Measurements from ENCODE around the gene RYR2.

DNA sequence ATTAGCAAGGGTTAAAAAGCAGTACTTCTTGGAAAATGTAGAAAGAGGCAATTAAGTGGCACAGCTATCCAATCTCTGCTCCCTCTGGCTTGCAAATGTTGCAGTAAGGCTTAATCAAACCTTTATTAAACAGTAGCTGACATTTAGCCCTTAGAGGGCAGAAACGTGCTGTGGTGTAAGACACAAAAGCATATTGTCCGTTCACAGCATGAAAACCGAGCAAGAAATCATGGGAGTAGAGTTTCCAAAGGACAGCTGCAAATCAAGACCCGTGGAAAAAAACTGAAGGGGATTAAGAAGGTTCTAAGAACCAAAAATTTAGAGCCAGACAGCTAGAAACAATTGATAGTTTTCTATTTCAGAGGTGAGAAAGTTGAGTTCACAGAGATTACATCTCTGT lies 835.6 kb downstream of the RYR2 start:
- TF ChIP-seq ARNTL (CRISPR knock-in tag; IDR thresholded peaks at IDR 0.05; ENCODE audit: borderline replicate concordance, low read depth) (no peak), ZFP3 (CRISPR knock-in tag; IDR thresholded peaks at IDR 0.05) (no peak), CSDC2 (CRISPR knock-in tag; IDR thresholded peaks at IDR 0.05) (no peak)
- TF ChIP-seq, protein P1, sequence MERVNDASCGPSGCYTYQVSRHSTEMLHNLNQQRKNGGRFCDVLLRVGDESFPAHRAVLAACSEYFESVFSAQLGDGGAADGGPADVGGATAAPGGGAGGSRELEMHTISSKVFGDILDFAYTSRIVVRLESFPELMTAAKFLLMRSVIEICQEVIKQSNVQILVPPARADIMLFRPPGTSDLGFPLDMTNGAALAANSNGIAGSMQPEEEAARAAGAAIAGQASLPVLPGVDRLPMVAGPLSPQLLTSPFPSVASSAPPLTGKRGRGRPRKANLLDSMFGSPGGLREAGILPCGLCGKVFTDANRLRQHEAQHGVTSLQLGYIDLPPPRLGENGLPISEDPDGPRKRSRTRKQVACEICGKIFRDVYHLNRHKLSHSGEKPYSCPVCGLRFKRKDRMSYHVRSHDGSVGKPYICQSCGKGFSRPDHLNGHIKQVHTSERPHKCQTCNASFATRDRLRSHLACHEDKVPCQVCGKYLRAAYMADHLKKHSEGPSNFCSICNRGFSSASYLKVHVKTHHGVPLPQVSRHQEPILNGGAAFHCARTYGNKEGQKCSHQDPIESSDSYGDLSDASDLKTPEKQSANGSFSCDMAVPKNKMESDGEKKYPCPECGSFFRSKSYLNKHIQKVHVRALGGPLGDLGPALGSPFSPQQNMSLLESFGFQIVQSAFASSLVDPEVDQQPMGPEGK (CRISPR knock-in tag; IDR thresholded peaks at IDR 0.05; ENCODE audit: borderline replicate concordance): no peak
- TF ChIP-seq, protein P2, sequence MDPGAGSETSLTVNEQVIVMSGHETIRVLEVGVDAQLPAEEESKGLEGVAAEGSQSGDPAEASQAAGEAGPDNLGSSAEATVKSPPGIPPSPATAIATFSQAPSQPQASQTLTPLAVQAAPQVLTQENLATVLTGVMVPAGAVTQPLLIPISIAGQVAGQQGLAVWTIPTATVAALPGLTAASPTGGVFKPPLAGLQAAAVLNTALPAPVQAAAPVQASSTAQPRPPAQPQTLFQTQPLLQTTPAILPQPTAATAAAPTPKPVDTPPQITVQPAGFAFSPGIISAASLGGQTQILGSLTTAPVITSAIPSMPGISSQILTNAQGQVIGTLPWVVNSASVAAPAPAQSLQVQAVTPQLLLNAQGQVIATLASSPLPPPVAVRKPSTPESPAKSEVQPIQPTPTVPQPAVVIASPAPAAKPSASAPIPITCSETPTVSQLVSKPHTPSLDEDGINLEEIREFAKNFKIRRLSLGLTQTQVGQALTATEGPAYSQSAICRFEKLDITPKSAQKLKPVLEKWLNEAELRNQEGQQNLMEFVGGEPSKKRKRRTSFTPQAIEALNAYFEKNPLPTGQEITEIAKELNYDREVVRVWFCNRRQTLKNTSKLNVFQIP (CRISPR knock-in tag; IDR thresholded peaks at IDR 0.05; ENCODE audit: borderline replicate concordance, low read depth): no peak
